Neuronal stem cell (in vitro differentiated cells): ENCODE data around the gene WDR4.
A peak's percentile ranks its signal among the peaks of the same experiment; 100 is the strongest.

ENCODE experiments used
- DNase-seq: peaks from one replicate; pipeline ENCODE4 v3.0.0-alpha.2; 2013; ENCODE audit warnings: low spot score
- H2AFZ ChIP-seq: one replicate; pipeline ENCODE4 v1.6.1; 2013; ENCODE audit warnings: mild to moderate bottlenecking, low read length, inconsistent platforms
- H2AK5ac ChIP-seq: 2 replicates; pipeline ENCODE4 v1.6.1; 2013; ENCODE audit warnings: low read depth, mild to moderate bottlenecking, inconsistent platforms, low read length, moderate library complexity, mixed read lengths
- H2BK120ac ChIP-seq: 2 replicates; pipeline ENCODE4 v1.6.1; 2013; ENCODE audit warnings: low read depth, mild to moderate bottlenecking, inconsistent platforms, low read length, moderate library complexity, mixed read lengths
- H2BK12ac ChIP-seq: one replicate; pipeline ENCODE4 v1.6.1; 2013; ENCODE audit warnings: low read length, inconsistent platforms
- H2BK15ac ChIP-seq: 2 replicates; pipeline ENCODE4 v1.6.1; 2013; ENCODE audit warnings: mild to moderate bottlenecking, low read length, inconsistent platforms, mixed read lengths
- H2BK5ac ChIP-seq: one replicate; pipeline ENCODE4 v1.6.1; 2013; ENCODE audit warnings: inconsistent platforms, mild to moderate bottlenecking, low read length, moderate library complexity
- H3K14ac ChIP-seq: one replicate; pipeline ENCODE4 v1.6.1; 2013; ENCODE audit warnings: low read length, inconsistent platforms
- H3K18ac ChIP-seq: 2 replicates; pipeline ENCODE4 v1.6.1; 2013; ENCODE audit warnings: low read length, inconsistent platforms
- H3K23ac ChIP-seq: 2 replicates; pipeline ENCODE4 v1.6.1; 2013; ENCODE audit warnings: low read depth, mild to moderate bottlenecking, mixed read lengths, low read length, inconsistent platforms; ENCODE audit not compliant: poor library complexity
- H3K27ac ChIP-seq: replicated peaks from 3 replicates; pipeline ENCODE4 v1.5.1; 2013; ENCODE audit warnings: low read length, inconsistent platforms
- H3K27me3 ChIP-seq, 3 experiments: 2 replicates each; pipeline ENCODE4 v1.6.1; 2013; ENCODE audit warnings: low read length in 3 of 3, mild to moderate bottlenecking in 2 of 3, inconsistent platforms in 1 of 3, low read depth in 1 of 3, mixed read lengths in 1 of 3, moderate library complexity in 1 of 3; ENCODE audit not compliant: control insufficient read depth in 3 of 3, insufficient read depth in 3 of 3
- H3K36me3 ChIP-seq, 2 donors: replicated peaks in 1 of 2; 2 replicates each; pipeline ENCODE4 v1.6.1; 2013; ENCODE audit warnings: low read length in 2 of 2; ENCODE audit not compliant: control insufficient read depth in 2 of 2, insufficient read depth in 2 of 2
- H3K4ac ChIP-seq: 2 replicates; pipeline ENCODE4 v1.6.1; 2013; ENCODE audit warnings: inconsistent platforms, mild to moderate bottlenecking, low read length, moderate library complexity
- H3K4me1 ChIP-seq, 2 donors: 1 replicate in 1 of 2; 2 replicates in 1 of 2; pipeline ENCODE4 v1.6.1; 2013; ENCODE audit warnings: low read length in 2 of 2, low read depth in 1 of 2; ENCODE audit not compliant: control insufficient read depth in 2 of 2, insufficient read depth in 1 of 2
- H3K4me2 ChIP-seq: one replicate; pipeline ENCODE4 v1.6.1; 2013; ENCODE audit warnings: mild to moderate bottlenecking, low read length, inconsistent platforms; ENCODE audit not compliant: insufficient read depth, poor library complexity, severe bottlenecking
- H3K4me3 ChIP-seq, 2 donors: 2 replicates each; pipeline ENCODE4 v1.5.1; 2013; ENCODE audit warnings: low read length in 2 of 2, mild to moderate bottlenecking in 2 of 2, inconsistent platforms in 1 of 2, moderate library complexity in 1 of 2
- H3K79me1 ChIP-seq: one replicate; pipeline ENCODE4 v1.6.1; 2013; ENCODE audit warnings: low read depth, mild to moderate bottlenecking, inconsistent platforms, low read length, moderate library complexity
- H3K9ac ChIP-seq: one replicate; pipeline ENCODE4 v1.6.1; 2013; ENCODE audit warnings: mild to moderate bottlenecking, low read depth, low read length, inconsistent platforms; ENCODE audit not compliant: poor library complexity
- H3K9me3 ChIP-seq, 2 donors: replicated peaks in 1 of 2; 2 replicates each; pipeline versions ENCODE3 to v1.6.1; 2013; ENCODE audit warnings: low read length in 2 of 2, mild to moderate bottlenecking in 2 of 2, inconsistent platforms in 1 of 2, low read depth in 1 of 2, mixed read lengths in 1 of 2, moderate library complexity in 1 of 2; ENCODE audit not compliant: control insufficient read depth in 2 of 2, insufficient read depth in 1 of 2
- H4K8ac ChIP-seq: one replicate; pipeline ENCODE4 v1.6.1; 2013; ENCODE audit warnings: low read depth, mild to moderate bottlenecking, inconsistent platforms, low read length, moderate library complexity
- H4K91ac ChIP-seq: one replicate; pipeline ENCODE4 v1.6.1; 2013; ENCODE audit warnings: low read length, low read depth, mild to moderate bottlenecking, inconsistent platforms; ENCODE audit not compliant: poor library complexity
- WGBS, 2 donors: extraction: QIAGEN DNeasy Blood & Tissue Kit; methylation state at CpG; one replicate each; pipeline ENCODE4 v1.1.7; 2013; ENCODE audit warnings: missing lambda C conversion rate in 2 of 2, mixed read lengths in 1 of 2; ENCODE audit not compliant: insufficient read length in 2 of 2, insufficient replicate concordance in 1 of 2; ENCODE audit errors: extremely low coverage in 2 of 2; 5-methylcytosine and 5-hydroxymethylcytosine counted together

The WDR4 gene

DNA sequence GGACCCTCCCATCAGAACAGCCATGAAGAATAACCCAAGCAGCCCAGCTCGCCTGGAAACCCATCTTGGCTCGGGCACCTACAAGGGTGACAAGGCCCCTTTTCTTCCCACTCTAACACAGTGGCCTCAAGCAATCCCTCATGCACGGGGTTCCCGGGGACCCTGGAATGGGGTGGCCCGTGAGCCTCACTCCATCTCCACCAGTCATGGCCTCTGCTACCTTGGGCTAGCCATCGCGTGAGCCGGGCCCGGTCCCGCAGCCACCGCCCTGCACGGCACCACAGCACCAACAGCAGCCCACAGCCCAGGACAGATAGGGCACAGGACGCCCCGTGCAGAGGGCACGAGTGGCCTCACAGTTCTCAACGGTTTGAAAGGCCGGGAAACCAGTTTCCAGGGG lies 19.0 kb downstream of the WDR4 start:
- Histone ChIP-seq H3K27me3 (no peaks in the 10 kb centered on the region), H3K36me3 (peaks cover 42 to 92% of the 10 kb centered on the region in 2 donors), H3K9me3 (no peaks in the 10 kb centered on the region), H4K8ac (no peak overlapping the region), H2BK120ac (no peak overlapping the region), H3K4me1 (no peaks in the 10 kb centered on the region), H2BK5ac (peak overlapping the region; percentile 22), H3K79me1 (peaks cover 19% of the 10 kb centered on the region), H3K4me3 (no peak overlapping the region), H3K18ac (no peak overlapping the region), H3K4ac (no peak overlapping the region), H3K4me2 (no peak overlapping the region), H4K91ac (no peak overlapping the region), H3K9ac (no peak overlapping the region), H2AK5ac (no peak overlapping the region), H2BK15ac (no peak overlapping the region), H3K27ac (no peak overlapping the region), H3K14ac (no peak overlapping the region), H2AFZ (no peak overlapping the region), H3K23ac (peak overlapping the region; percentile 52), H2BK12ac (no peak overlapping the region)
- DNase-seq, result no peak
- WGBS, 2 donors, result no CpG with 5 or more reads among the region's 17 CpGs

DNA sequence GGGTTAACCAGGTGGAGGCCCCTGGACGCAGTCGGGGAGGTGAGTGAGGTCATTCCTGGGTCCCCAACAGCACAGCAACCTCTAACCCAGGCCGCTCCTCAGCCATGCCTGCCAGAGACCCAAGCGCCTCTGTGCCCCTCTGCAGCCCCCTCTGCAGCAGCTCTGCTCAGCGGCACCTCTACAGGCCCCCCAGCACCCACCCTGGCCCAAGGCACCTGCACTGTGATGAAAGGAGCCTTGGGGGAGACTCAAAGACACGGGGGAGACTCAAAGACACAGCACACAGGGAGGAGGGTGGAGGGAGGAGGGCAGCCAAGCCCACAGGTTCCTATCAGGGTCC lies 19.5 kb downstream of the WDR4 start:
- DNase-seq, result no peak
- no peak overlapping the region for H3K9ac ChIP-seq
- H3K4me3 ChIP-seq, result no peak overlapping the region
- H3K18ac ChIP-seq, result no peak overlapping the region
- H2BK12ac ChIP-seq, result no peak overlapping the region
- no peaks in the 10 kb centered on the region for H3K9me3 ChIP-seq
- H3K4me2 ChIP-seq, result no peak overlapping the region
- no peak overlapping the region for H4K8ac ChIP-seq
- no peak overlapping the region for H3K27ac ChIP-seq
- no peak overlapping the region for H3K14ac ChIP-seq
- H4K91ac ChIP-seq, result no peak overlapping the region
- H2BK15ac ChIP-seq, result no peak overlapping the region
- H3K36me3 ChIP-seq, result peaks cover 44 to 93% of the 10 kb centered on the region in 2 donors
- H2AFZ ChIP-seq, result no peak overlapping the region
- H3K23ac ChIP-seq, result no peak overlapping the region
- no peak overlapping the region for H3K4ac ChIP-seq
- peaks cover 15% of the 10 kb centered on the region for H3K79me1 ChIP-seq
- no CpG with 5 or more reads among the region's 6 CpGs for whole genome bisulfite sequencing, 2 donors
- no peaks in the 10 kb centered on the region for H3K4me1 ChIP-seq
- H2BK5ac ChIP-seq, result no peak overlapping the region
- no peak overlapping the region for H2AK5ac ChIP-seq
- no peaks in the 10 kb centered on the region for H3K27me3 ChIP-seq
- no peak overlapping the region for H2BK120ac ChIP-seq

DNA sequence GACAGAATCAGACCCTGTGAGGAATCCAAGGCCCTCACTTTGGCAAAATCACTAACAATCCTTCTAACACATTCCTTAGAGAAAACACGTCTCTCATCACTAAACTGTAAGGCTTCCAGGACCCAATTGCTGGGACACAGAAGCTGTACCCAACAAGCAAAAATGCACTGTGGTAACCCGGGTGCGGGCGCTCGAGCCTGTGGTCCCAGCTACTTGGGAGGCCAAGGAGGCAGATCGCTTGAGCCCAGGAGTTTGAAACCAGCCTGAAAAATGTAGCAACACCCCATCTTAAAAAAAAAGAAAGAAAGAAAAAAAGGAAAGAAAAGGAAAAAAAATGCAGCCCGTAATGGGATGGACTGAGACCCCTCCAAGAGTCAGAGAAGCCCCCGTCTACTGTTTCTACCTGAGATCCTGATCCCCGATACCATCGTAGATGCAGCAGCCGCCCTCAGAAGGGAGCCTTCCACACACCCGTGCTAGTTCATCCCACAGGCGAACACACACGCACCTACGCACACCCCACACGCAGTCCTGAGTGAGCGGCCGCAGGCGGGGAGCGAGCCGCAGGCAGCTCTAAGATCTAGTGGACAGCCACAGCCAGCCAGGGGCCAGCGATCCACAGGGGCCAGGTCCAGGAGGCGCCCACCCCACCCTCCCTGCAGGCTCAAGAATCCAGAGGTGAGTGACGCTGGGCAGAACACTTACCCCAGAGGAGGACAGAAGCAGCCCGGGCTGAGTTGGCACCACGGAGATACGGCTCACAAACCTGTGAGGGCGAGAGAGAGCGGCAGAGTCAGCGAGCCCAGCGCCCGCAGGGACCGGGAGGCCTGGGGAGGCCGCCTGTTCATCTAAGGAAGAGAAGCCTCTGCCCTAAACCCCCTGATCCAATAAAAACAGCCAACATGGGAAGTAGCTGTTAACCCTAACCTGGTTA lies 20.1 kb downstream of the WDR4 start:
- Histone ChIP-seq H3K4ac (no peak overlapping the region), H2BK120ac (no peak overlapping the region), H3K79me1 (peaks cover 12% of the 10 kb centered on the region), H3K14ac (no peak overlapping the region), H2AFZ (no peak overlapping the region), H3K18ac (no peak overlapping the region), H3K9me3 (no peaks in the 10 kb centered on the region), H3K9ac (no peak overlapping the region), H3K4me3 (no peak overlapping the region), H4K8ac (no peak overlapping the region), H3K27me3 (no peaks in the 10 kb centered on the region), H3K27ac (no peak overlapping the region), H3K4me2 (no peak overlapping the region), H3K36me3 (peaks cover 43 to 93% of the 10 kb centered on the region in 2 donors), H3K4me1 (no peaks in the 10 kb centered on the region), H2BK12ac (no peak overlapping the region), H2BK5ac (no peak overlapping the region), H2AK5ac (no peak overlapping the region), H3K23ac (no peak overlapping the region), H2BK15ac (no peak overlapping the region), H4K91ac (no peak overlapping the region)
- no CpG with 5 or more reads among the region's 34 CpGs for WGBS, 2 donors
- no peak for DNase-seq

DNA sequence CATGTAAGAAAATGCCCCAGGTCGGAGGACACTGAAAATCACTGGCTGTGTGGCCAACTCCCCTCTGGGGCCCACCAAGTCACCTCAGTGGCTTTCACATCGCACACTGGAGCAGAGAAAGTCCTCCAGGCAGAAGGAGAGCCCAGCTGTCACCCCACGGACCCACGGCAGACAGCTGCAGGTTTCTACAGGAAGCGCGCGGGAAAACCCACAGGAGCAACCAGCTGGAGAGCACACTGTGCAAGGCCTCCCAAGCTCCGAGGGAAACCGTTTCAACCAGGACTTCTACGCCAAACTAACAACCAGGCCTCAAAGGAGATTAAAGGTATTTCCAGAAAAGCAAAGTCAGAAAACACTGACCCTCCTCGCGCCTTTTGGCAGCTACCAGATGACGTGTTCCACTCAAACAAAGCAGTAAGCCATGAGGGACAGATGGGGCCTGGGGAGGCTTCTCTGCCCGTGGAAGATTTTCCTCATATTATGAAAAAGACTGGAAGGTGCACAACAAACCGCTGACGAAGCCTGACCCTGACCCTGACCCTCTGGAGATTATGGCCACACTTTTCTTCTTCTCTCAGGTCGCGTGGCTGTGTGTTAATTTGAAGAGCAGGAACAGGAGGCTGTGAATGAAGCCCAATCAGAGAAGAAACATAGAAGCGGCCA lies 21.0 kb downstream of the WDR4 start:
- Histone ChIP-seq H3K4ac (no peak overlapping the region), H3K4me1 (no peaks in the 10 kb centered on the region), H3K4me3 (no peak overlapping the region), H3K36me3 (peaks cover 44 to 96% of the 10 kb centered on the region in 2 donors), H3K27ac (no peak overlapping the region), H3K27me3 (no peaks in the 10 kb centered on the region), H2BK12ac (no peak overlapping the region), H2AFZ (no peak overlapping the region), H3K14ac (no peak overlapping the region), H2BK5ac (no peak overlapping the region), H3K9me3 (no peaks in the 10 kb centered on the region), H3K23ac (no peak overlapping the region), H4K8ac (no peak overlapping the region), H2BK120ac (no peak overlapping the region), H3K79me1 (peaks cover 8% of the 10 kb centered on the region), H2BK15ac (no peak overlapping the region), H3K4me2 (no peak overlapping the region), H2AK5ac (no peak overlapping the region), H3K9ac (no peak overlapping the region), H3K18ac (no peak overlapping the region), H4K91ac (no peak overlapping the region)
- no peak for DNase-seq
- WGBS, 2 donors, result no CpG with 5 or more reads among the region's 19 CpGs
